GM18907 (cell line): ENCODE data around the gene MDM2.
"Not testable (repeated sequence)": the region's sequence is repeated elsewhere in the genome, so short reads cannot be mapped to it uniquely, and the experiment has no call there.

ENCODE experiments used
- ATAC-seq: cut with Tn5 transposase; IDR thresholded peaks from one replicate; pipeline ENCODE4 v1.9.1; 2021; ENCODE audit warnings: mild to moderate bottlenecking, moderate library complexity; ENCODE audit not compliant: unreplicated experiment

MDM2 gene

DNA sequence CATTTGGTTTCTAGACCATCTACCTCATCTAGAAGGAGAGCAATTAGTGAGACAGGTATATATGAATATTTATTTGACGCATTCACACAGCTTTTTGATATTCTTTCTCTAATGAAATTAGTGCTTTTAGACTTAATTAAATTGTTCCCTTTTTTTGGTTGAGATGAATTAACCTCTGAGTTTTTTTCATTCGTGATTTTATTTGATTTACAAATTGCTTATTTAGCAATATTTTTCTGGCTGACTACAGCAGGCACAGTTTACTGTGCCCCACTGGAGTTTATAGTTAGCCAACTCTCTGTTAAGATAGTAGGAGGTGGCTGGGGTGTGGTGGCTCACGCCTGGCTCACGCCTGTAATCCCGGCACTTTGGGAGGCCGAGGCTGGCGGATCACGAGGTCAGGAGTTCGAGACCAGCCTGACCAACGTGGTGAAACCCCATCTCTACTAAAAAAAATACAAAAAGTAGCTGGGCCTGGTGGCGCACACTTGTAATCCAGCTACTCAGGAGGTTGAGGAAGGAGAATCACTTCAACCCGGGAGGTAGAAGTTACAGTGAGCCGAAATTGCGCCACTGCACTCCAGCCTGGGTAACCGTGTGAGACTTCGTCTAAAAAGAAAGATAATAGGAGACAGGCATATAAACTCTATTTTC is 16.7 kb downstream of the MDM2 start:
- ATAC-seq = no peak

DNA sequence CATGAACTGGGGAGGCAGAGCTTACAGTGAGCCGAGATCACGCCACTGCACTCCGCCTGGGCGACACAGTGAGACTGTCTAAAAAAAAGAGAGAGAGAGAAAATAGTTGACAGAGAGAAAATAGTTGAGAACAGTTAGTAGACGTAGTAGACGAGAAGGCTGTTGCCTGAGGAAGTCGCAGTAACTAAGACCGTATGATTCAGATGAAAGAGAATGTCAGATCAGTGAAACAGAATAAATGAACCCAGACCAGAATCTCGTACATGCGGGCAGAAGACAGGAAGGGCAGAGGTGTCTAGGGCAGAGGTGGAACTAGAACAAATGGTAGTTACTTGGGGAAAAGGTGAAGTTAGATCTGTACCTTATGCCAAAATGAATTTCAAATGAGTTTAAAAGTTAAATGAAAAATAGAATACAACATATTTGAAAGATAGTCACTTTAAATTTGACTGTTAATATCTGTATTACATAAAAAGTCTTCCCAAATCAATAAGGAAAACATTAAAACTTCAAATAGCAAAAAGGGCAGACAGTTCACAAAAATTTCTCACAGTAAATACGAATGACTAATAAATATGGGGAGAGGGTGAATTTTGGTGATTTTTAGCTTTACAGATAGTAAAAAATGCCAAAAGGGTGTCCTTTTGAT is 17.7 kb downstream of the MDM2 start:
- ATAC-seq = no peak

DNA sequence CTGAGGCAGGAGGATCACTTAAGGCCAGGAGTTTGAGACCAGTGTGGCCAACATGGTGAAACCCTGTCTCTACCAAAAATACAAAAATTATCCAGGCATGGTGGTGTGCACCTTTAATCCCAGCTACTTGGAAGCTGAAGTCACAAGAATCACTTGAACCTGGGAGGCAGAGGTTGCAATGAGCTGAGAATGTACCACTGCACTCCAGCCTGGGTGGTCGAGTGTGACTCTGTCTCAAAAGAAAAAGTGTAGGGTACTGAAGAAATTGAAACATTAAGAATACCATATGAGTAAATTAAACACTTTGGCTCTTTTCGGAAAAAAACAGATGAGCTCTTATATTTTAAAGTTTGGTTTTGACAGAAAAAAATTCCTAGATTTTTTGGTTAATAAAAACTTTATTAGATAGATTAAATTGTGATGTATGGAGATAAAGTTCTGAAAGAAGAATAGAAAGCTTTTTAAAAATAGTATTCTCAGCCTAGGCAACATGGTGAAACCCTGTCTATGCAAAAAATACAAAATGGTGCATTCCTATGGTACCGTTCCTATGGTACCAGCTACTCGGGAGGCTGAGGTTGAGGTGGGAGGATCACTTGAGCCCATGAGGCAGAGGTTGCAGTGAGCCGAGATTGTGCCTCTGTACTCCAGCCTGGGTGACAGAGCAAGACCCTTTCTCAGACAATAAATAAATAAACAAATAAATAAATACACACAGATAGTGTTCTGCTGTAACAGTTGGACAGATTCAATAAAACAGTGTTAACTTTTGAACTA is 20.1 kb downstream of the MDM2 start:
- ATAC-seq = no peak

DNA sequence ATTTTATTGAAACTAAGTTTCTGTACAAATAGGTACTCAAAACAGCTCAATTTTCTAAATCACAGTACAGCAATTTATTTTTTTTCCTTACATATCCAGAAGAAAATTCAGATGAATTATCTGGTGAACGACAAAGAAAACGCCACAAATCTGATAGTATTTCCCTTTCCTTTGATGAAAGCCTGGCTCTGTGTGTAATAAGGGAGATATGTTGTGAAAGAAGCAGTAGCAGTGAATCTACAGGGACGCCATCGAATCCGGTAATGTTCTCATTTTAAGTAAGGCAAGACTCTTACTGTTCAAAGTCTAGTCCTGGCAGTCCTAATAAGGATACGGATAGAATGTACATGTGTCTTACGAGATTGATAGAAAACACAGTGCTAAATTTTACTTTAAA is 20.7 kb downstream of the MDM2 start:
- ATAC-seq = no peak

DNA sequence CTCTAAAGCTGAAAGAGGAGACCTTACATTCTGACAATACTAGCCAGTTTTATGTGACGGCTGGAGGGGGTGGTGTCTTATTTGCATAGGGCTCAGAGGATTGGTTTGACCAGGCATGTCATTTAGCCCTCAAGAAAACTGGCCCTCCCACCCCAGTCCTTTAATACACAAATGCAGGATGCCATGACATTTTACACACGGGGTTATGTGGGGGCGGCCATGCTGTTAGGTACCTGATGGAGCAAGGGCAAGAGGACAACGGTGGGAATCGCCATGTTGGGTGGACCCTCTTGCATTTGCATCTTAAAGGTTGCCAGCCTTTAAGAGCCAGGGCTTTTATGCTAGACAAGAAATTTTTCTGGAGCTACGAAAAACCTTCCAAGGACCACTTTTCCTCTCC is 23.3 kb downstream of the MDM2 start:
- no peak for ATAC-seq

DNA sequence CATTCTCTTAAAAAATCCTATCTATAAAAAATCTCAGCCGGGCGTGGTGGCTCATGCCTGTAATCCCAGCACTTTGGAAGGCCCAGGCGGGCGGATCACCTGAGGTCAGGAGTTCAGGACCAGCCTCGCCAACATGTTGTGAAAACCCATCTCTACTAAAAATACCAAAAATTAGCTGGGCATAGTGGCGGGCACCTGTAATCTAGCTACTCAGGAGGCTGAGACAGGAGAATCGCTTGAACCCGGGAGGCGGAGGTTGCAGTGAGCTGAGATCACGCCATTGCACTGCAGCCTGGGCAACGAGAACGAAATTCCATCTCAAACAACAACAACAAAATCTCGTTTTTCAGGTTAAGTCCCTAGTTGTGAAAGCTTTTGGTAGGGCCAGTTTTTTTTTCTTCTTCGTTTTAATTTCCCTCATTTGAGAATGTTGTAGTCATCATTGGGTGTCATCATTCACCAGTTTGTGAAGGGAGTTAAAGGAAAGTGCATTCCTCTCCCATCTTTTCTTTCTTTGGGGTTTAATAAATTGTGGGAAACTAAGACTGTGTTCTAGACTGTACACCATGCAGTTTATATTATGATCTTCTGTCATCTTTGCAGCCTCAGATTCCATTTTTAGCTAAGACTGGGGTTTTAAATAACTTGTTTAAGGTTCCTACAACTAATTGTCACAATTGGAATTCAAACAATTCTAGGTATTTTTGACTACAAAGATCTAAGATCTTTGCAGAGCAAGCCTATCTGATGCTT is 23.9 kb downstream of the MDM2 start:
- no peak for ATAC-seq

DNA sequence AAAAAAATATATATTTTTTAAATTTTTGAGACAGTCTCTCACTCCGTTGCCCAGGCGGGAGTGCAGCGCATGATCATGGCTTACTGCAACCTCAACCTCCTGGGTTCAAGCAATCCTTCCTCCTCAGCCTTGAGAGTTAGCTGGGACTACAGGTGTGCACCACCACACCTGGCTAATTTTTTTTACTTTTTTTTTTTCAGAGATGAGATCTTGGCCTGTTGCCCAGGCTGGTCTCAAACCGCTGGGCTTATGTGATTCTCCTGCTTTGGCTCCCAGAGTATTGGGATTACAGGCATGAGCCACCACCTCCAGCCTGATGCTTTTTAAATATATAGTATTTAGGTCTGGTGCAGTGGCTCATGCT is 24.5 kb downstream of the MDM2 start:
- ATAC-seq = no peak

DNA sequence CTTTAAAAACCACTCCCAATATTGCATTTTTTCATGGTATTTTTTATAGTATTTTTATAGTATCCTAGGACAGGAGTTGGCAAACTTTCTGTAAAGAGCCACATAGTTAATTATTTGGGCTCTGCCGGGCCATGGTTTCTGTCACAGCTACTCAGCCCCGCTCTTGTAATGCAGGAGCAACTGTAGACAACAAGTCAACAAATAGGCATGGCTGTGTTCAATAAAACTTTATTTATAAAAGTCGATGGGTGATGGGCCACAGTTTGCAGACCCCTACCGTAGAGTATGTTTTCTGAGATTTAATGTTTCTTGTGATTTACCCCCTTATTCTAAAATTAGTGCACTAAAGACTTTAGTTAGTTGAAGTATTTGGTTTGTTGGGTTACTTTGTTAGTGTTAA is 25.5 kb downstream of the MDM2 start:
- no peak for ATAC-seq

DNA sequence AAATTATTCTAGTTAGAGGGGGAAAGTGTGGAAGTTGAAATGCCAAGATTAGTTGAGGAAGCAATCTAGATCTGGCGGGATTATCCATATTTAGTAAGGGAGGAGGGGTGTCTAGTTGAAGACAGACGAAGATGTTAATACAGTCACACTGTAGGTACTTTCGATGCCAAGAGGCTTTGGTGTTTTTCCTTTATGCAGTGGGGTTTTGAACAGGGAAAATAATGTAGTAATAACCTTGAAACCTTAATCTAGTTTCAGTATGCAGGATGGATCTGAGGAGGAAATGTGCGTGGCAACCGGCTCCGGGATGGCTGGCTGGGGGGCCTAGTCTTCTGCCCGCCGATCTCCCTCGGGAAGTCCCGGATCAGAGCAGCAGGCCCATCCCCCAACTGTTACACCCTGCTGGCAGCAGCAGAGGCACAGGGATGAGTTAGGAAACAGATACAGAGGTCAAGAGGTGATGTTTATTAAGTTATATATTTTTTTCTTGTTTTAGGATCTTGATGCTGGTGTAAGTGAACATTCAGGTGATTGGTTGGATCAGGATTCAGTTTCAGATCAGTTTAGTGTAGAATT is 27.4 kb downstream of the MDM2 start:
- ATAC-seq = no peak

DNA sequence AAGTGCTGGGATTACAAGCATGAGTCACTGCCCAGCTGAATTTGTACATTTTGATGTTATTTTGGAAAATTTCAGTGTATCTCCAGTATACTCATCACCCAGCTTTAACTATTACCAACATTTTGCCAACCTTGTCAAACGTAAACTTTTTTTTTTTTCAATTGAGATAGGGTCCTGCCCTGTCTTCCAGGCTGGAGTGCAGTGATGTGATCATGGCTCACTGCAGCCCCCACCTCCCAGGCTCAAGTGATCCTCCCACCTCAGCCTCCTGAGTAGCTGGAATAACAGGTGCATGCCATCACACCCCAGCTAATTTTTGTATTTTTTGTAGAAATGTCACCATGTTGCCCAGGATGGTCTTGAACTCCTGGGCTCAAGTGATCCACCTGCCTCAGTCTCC is 29.2 kb downstream of the MDM2 start:
- no peak for ATAC-seq

DNA sequence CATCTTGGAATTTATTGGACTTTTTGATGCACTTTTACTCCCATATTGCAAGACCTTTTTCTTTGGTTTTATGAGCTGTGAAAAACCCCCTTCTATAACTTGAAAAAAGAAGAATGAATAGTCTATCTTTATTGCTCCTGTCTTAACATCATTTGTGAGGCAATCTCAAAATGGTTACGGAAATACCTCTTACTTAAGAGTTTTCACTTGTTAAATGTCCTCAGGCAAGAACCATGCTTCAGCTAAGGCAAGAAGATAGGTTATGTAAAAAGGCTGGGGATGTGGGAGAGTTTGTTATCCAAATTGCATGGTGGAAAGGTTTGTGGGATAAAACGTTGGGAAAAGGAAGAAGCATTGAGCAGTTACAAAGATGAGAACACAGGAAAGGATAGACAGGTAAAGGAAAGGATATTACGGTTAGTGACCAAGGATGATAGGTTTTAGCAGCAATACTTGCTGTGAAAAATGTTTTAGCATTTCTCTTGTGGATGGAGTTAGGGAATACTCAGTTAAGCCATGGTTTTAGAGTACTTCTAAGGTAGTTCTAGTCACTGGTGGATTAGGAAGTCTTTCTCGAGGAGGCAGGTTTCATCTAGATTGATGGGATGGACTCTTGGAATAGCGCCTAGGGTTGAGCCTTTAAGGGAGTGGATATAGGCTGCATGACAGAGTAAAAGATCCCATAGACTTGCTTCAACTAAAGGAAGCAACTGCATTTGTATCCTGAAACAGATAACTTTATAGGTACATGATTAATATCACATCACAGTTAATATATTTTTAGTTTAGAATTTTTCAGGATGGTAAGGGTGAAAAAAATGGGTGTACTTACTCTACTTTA is 30.3 kb downstream of the MDM2 start:
- no peak for ATAC-seq

DNA sequence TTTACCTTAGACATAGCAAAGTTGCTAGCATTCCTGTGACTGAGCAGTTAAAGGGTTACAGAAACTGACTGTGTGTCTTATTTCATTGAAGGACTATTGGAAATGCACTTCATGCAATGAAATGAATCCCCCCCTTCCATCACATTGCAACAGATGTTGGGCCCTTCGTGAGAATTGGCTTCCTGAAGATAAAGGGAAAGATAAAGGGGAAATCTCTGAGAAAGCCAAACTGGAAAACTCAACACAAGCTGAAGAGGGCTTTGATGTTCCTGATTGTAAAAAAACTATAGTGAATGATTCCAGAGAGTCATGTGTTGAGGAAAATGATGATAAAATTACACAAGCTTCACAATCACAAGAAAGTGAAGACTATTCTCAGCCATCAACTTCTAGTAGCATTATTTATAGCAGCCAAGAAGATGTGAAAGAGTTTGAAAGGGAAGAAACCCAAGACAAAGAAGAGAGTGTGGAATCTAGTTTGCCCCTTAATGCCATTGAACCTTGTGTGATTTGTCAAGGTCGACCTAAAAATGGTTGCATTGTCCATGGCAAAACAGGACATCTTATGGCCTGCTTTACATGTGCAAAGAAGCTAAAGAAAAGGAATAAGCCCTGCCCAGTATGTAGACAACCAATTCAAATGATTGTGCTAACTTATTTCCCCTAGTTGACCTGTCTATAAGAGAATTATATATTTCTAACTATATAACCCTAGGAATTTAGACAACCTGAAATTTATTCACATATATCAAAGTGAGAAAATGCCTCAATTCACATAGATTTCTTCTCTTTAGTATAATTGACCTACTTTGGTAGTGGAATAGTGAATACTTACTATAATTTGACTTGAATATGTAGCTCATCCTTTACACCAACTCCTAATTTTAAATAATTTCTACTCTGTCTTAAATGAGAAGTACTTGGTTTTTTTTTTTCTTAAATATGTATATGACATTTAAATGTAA is 31.5 kb downstream of the MDM2 start:
- ATAC-seq = no peak

DNA sequence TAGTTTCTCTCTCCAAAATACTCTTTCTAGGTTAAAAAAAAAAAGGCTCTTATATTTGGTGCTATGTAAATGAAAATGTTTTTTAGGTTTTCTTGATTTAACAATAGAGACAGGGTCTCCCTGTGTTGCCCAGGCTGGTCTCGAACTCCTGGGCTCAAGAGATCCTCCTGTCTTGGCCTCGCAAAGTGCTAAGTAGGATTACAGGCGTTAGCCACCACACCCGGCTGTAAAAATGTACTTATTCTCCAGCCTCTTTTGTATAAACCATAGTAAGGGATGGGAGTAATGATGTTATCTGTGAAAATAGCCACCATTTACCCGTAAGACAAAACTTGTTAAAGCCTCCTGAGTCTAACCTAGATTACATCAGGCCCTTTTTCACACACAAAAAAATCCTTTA is 33.2 kb downstream of the MDM2 start:
- ATAC-seq = not testable (repeated sequence)

DNA sequence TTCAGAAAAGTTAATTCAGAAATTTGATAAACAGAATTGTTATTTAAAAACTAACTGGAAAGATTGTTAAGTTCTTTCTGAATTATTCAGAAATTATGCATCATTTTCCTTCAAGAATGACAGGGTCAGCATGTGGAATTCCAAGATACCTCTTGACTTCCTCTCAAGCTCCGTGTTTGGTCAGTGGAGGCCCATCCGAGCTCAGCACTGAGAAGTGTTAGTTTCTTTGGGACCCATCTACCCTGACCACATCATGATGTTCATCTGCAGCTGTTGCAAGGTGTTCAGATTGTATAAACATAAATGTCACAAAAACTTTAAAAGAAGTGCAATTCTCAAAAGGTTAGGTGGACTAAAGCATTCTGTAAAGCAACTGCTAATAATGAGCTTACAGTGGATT is 33.7 kb downstream of the MDM2 start:
- ATAC-seq = no peak

DNA sequence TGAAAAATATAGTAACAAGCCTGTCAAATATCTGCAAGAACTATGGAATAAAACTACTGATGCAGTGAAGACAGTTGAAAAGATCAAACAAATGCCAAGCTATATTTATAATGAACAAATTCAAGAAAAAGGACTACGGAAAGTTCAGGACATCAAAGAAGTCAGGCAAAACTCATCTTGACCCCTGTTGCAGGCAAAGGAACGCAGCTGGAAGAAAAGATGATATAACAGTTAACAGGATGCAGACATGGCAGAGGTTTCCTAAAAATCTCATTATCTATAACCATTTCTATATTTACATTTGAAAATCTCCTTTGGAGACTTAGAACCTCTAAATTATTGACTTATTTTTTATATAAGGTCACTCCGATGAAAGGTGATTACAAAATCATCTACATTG is 34.1 kb downstream of the MDM2 start:
- ATAC-seq = no peak

DNA sequence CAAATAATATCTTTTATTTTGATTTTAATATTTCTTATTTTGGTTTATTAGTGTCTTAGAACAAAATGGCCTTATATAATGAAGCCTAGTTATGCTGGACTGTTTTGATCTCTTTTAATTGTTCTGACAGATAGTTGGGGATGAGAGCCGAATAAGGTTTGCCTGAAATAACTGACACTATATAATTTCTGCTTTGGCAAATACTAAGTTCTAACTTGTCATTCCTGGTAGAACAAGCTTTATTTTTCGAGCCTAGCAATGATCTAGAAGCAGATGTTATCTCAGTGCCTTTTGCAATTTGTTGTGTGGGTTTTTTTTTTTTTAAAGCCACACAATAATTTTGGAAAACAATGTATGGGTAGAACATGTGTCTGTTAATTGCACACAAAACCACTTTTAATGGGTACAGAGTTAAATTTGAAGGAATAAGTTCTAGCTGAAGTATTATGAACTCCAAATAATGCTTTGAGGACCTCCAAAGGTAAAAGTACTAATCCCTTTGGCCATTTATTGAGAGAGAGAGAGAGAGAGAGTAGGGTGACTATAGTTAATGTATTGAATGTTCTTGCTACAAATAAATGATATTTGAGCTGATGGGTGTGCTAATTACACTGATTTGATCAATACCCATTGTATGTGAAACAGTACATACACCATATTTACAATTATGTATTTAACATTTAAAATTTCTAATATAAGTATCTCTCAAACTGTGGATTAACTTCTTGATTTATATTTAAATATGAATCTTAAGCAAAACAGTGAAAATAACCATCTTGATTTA is 35.0 kb downstream of the MDM2 start:
- ATAC-seq = no peak

DNA sequence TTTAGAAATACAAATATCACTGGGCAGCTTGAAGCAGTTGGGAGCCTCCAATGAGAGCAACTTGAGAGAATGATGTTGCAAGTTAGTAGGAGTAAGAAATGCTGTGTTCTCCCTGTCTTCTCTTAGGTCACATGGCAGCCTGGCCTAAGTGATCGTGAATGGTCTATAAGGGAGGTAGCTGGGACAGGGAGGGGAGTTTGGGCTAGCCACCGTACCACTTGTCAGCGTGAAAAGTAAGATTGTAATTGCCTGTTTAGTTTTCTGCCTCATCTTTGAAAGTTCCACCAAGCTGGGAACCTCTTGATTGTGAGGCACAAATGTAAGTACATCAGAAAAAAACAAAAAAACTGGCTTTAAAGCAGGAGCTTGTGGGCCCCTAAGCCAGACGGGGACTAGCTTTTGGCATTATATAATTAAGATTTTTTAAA is 36.4 kb downstream of the MDM2 start:
- ATAC-seq = no peak
